GM12873 (cell line): ENCODE measurements around the gene PPARD.

Source experiments
- CTCF ChIP-seq: IDR thresholded peaks from 2 replicates; pipeline ENCODE4 v1.5.1; 2012; ENCODE audit warnings: low read depth, mild to moderate bottlenecking, moderate library complexity, low read length, control low read depth; ENCODE audit not compliant: insufficient read depth; ENCODE audit errors: missing control alignments

PPARD gene

GRCh38 chr6:35382015-35382414 lies 39.7 kb downstream of the PPARD start:
- no peak for TF ChIP-seq CTCF

DNA sequence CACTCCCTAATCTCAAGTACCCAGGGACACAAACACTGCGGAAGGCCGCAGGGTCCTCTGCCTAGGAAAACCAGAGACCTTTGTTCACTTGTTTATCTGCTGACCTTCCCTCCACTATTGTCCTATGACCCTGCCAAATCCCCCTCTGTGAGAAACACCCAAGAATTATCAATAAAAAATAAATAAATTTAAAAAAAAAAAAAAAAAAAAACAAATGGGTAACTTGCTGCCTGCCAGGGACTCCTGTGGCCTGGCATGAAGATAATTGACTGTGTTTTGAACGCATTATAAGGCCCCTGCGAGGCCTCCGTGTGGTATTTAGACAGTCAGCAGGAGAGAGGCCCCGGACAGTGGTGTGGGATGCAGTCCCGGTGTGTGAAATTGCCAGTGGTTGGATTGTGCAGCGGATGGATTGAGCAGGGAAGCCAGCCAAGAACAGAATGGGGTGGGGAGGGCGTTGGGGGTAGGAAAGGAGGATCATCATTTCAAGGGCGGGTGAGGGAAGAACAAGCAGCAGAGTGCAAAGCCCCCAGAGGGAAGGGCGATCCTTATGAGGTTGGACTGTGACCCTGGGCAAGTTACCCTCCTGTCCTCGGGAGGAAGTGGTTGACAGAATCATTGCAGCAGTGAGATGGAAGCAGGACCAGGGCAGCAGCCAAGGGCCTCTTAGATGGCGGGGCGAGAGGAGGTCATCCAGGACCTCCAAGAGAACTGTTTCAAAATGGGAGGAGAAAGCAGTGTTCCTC lies 43.3 kb downstream of the PPARD start:
- no peak for TF ChIP-seq CTCF

DNA sequence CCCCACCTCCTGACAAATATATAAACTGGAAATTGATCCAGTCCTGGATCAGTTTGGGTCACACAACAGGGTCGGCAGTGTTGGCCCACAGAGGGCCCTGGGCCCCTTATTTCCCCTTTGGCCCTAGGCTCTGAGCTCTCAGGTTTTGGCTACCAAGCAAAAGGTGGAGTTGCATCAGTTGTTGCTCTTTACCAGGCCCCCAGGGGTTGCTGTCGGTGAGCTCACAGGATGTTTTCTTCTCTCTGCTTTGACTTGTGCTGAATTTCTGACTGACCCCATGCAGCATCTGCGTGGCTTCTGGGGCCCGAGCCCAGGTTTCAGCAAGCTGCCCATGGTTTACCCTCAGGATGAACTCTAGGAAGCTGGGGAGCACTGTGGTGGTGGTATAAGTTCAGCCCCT lies 44.6 kb downstream of the PPARD start:
- TF ChIP-seq CTCF: no peak

DNA sequence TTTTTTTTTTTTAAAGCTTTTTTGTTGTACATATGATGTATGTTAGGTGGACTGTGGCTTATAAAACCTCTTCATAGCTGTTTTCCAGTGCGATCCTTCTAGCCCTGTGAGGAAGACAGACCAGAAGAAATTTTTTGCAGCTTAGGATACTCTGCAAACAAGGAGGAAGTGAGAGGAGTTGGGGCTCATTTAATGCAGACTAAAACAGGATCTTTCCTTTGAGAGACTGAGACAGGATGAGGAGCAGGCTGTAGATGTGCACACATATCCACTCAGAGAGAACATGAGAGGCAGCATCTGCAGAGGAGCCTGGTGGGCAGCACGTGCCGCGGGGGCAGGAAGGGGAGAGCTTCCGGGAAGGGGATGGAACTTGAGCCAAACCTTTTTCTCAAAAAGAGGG lies 45.7 kb downstream of the PPARD start:
- TF ChIP-seq CTCF: no peak

- TF ChIP-seq CTCF: no peak
Observed at GRCh38 chr6:35388772-35389352, 46.5 kb downstream of the PPARD start.

GRCh38 chr6:35391240-35391968 lies 49.0 kb downstream of the PPARD start:
- TF ChIP-seq CTCF: no peak

GRCh38 chr6:35392111-35392702 lies 49.8 kb downstream of the PPARD start:
- no peak for TF ChIP-seq CTCF
